NK-92 treated with Interleukin-12 subunit alpha and Interleukin-12 subunit beta, amount 100 ng/mL, for 24 hours (cell line): ENCODE results near the gene TMEM54.

Experiments used
- DNase-seq: peaks from one replicate; lab custom pipeline; 2025; lab: John Stamatoyannopoulos, UW

TMEM54 gene

DNA sequence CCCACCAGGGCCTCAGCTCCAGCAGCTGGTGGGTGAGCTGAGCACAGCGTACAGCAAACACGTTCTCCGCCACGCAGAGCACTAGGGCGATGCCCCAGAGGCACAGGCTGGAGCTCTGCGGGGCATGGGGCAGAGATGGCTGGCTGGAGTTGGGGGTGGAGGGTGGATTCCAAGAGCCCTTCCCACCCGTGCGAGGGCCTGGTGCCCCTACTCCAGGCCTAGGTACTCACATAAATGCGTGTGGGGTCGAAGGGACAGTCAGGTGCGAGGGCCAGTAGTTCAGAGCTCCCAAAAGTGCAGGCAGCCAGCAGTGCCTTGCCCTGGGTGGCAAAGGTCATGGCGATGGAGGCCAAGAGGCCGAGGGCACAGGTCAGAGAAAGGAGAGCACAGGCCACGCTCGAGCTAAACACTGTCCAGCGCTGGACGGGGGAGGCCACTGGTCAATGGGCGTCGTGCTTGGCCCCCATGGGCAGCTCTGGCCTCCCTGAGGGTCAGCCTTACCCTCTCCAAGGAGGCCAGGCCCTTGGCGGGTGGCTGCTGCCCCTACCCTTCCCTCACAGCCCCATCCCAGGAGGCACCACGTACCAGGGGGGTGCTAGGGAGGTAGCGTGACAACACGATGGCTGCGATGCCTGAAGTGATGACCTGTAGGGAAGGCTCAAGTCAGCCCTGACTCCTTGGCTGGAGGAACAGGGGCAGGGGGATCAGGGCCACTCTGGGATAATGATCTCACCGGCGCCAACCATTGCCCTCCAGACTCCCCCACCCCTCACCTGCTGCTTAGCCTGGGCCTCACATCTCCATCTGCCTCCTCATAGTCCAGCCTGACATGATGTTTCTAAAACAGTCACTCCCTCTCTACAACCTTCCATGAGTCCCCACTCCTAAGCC lies 5.6 kb downstream of the TMEM54 start:
- DNase-seq = no peak

DNA sequence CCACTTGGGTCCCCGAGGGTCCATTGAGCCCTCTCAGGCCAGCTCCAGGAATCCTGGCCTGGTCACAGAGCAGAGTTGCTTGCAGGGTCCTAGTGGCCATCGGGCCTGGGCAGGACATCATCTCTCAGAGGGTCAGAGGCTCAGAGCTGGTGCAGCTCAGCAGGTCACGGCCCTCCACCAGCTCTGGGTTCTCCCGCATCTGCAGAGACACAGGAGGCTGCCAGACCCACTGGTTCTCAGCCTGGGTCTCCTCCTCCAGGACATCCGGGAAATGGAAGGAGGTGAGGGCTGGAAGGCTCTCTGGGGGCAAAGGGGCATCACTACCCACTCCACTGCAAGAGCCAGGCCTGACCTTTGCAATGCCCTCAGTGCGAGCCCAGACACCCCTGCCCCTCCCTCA lies 6.5 kb downstream of the TMEM54 start:
- no peak for DNase-seq

DNA sequence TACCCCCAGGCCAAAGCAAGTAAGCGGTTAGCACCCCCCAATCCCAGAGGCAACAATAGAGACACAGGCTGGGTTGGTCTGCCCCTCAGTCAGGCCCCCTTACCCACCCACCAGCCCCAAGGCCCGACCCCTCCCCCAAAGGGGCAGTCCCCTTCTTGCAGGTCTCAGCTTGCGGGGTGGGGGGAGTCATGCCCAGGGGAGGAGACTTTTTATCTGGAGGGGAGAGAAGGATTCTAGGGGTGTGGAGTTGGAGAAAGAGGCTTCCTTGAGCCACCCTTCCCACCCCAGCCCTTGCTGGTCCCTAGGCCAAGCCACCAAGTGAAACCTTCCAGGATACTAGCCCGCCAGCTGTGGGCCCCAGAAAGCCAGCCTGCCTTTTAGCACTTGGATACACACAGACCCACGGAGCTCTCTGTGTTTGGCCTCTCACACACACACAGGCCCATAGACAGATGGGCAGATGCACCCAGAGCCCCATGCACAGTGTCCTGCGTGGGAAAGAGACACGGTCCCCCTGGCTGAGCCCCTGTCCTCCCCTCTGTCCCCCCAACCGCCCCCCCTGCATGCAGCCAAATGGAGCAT lies 7.1 kb downstream of the TMEM54 start:
- no peak for DNase-seq

DNA sequence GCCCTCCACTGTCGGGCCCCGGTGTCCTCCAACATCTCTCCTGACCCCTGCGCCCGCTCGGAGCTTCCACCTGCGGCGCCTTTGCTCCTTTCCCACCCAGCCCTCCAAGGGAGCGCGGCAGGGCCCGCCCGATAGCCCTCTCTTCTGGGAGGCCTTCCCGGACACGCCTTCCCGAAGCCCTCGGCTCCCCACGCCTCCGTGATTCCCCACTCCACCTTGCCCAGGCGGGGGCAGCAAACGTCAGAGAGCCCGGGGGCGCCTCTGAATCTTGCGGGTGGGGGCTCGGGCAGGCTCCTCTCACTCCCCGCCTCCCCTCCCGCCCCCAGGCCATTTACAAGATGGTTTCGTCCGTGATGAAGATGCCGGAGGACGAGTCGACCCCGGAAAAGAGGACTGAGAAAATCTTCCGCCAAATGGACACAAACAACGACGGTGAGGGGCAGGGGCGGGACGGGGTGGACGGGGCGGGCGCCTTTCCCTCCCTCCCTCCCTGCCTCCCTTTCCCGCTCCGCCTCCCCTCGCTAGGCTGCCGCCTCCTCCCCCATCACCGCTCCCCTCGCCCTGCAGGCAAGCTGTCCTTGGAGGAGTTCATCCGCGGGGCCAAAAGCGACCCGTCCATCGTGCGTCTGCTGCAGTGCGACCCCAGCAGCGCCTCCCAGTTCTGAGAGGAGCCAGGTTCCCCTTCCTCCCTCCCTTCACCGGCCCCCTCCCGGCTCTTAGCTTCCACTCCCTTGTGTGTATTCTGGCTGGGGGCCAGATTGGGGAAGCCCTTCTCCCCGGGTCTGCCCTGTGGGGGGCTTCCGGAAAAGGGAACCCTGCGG lies 7.8 kb downstream of the TMEM54 start:
- no peak for DNase-seq

DNA sequence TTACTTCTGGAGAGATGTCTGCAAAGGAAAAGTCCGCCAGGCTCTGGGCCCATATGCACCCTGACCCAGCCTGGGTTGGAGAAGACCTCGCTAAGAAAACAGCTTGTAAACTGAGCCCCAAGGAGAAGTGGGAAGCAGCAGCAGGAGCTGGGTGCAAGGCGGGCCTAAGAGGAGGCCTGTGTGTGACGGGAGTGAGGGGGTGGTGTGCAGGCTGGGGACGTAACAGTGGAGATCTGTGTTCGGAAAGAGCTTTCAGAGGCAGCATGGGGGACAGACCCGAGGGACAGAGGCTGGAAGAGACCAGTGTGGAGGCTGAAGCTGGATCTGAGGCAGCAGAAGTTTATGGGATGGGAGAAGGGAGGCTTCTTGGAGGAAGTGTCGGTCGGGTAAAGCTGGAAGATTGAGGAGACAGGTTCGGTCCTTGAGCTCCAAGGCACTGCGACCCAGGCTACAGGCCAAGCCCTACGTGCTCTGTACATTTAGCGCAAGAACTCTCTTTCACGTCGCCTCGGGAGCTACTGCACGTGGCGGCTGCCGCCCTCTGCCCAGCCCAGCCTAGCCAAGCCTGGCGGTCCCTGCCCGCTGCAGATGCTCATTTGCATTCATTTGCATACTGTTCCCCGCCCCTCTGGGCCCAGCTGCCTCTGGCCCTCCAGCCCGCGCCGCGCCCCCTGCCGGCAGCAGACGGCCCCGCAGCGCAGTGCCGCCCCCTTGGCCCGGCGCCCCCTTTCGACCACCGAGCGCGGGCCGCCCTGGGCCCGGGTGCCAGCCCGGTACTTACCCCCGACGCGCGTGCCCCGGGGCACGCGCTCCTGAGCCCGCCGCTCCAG lies 8.6 kb downstream of the TMEM54 start:
- no peak for DNase-seq

DNA sequence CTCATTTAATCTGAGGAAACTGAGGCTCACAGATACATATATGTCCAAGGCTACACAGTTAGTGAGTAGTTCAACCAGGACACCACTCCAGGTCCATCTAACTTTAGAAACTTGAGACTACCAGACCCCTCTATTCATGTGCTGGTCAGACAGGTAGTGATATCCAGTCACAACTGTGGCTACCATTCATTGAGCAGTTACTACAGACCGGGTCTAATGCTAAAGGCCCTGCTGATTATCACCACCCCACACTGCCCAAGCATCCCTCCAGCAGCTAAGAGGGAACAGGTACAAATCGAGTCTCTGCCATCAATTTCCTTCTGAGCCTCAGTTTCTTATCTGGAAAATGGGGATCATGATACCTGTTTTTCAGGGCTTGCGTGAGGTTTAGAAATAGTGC lies 9.6 kb downstream of the TMEM54 start:
- DNase-seq = no peak

DNA sequence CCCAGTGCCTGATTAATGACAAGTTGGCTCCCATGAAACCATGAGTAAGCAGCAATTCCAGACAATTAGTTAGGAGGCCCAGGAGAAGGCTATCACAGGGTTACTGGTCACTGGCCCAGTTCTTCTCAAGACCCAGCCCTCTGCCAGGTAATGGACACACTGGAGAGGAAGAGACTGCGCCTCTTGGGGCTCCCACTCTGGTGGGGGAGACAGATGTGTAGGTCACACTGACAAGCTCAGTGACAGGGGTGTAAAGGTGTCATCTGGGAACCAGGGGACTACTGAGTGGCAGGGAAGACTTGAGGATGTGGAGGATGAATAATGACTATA lies 10.0 kb downstream of the TMEM54 start:
- no peak for DNase-seq

DNA sequence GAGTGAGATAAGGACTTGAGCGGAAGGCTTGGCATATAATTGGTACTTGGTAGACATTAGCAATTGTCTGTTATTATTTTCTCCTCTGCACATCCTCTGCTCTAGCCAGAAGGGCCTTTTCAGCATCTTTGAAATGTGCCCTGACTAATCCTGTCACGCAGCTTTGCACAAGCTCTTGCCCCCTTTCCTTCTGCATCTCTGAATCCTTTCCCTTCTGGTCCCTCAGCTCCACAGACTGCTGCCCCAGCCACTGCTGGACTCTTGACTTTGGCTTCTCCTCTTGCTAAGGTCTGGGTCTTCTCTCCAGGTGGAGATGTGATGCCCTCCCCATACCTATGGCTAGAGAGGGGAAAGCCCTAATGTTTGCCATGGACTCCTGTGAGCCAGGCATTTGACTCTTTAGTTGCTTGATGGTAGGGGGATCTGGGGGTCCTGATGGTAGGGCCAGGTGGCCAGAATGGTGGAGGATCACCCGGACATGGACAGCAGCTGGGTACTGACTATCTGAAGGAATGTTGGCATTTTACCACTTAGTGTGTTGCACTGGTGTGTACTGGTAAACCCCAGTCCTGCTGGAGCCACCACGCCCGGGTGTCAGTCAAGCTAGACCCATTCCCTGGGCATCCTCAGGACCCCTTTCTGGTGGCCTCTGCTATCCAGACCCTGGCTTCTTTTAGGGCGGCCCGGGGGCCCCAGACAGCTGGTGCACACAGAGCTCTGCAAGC lies 10.5 kb downstream of the TMEM54 start:
- DNase-seq = no peak

DNA sequence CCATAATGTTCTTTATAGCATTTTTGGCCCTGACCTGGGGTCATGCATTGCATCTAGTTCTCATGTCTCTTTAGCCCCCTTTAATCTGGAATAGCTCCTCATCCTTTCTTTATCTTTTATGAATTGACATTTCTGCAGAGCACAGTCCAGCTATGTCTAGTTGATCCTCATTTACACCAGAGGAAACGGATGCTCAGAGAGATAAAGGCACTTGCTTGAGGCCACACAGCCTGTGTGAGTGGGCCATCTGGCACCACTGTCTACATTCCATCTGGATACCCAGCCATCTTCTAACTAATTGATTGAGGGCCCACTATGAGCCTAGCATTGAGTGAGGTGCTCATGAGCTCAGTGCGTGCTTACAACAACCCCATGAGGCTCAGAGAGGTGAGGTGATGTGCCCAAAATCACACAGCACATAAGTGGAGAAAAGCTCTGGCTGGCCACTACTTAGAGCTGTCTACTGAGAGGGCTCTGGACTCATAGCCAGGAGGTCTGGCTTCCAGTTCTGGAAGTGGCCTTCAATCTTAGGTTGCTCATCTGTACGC lies 11.4 kb downstream of the TMEM54 start:
- no peak for DNase-seq

DNA sequence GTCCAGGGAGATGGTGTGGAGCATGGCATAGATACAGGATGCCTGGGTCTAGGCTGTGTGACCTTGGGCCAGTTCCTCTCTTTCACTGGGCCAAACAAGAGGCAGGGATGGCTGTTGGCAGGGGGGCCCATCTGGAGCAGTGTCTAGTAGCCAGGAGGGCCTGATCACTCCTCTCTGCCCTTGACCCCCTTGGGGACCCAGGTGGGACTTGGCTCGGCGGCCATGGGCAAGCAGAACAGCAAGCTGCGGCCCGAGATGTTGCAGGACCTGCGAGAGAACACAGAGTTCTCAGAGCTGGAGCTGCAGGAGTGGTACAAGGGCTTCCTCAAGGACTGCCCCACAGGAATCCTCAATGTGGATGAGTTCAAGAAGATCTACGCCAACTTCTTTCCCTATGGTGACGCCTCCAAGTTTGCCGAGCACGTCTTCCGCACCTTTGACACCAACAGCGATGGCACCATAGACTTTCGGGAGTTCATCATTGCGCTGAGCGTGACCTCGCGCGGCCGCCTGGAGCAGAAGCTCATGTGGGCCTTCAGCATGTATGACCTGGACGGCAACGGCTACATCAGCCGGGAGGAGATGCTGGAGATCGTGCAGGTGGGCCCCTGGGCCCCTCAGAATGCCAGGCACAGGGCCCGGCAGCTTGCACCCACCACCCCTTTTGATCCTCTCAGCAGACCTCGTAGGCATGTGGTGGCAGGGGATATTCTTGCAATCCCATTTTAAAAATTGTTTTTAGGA lies 12.3 kb downstream of the TMEM54 start:
- no peak for DNase-seq

DNA sequence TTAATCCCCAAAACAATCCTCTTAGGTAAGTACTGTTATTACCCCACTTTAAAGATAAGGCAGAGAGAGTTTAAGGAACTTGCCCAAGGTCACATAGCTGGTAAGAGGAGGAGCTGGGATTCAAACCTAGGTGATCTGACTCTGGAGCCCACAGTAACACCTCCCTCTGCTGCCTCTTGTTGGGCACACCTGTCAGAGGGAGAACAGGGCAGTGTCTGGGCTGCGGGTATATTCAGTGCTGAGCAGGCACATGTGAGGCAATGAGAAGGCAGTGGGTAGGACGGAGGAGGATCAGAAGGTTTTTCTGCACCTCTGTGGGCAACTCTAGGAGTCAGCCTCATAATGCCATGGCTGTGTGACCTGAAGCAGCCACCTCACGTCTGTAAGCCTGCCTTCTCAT lies 13.1 kb downstream of the TMEM54 start:
- no peak for DNase-seq

DNA sequence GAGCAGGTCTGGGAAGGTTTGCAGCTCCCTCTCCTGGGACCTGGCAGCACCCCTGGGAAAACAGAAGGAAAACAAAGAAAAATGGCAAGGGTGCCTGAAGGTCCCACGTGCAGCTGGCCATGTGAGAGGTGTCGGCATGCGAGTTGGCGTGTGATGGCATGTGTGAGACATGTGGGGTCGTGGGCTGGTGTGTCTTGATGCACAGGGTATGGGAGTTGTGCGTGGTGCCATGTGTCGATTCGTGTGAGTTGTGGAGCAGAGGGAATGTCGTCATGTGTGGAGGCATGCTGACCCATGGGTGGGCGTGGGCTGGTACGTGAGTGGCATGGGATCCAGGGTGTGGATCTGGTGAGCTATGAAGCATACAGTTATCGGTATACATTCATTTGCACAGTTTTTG lies 13.6 kb downstream of the TMEM54 start:
- no peak for DNase-seq

DNA sequence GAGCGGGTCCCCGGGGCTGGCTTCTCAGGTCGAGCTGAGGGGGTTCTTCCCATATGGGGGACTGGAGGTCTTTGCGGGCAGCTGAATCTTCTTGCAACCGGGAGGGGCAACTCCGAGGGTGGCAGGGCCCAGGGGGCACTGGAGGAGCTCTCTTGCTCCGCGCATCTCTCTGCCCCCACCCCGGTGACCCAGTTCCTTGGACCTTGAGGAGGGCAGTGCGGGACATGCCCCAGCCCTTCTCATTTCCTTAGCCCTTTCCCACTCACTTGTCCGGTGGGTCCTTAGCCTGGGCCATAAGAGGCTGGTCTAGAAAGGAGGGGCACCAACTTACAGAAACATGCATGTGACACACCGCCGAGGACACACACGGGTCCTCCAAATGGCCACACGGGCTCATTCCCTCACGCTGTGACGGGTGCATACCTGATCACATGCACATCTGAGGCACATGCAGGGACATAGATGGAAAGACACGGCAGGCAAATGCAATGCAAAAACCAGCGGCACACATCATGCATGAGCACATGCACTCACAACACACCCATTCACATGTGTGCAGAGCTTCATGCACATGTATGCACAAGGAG lies 14.3 kb downstream of the TMEM54 start:
- no peak for DNase-seq

DNA sequence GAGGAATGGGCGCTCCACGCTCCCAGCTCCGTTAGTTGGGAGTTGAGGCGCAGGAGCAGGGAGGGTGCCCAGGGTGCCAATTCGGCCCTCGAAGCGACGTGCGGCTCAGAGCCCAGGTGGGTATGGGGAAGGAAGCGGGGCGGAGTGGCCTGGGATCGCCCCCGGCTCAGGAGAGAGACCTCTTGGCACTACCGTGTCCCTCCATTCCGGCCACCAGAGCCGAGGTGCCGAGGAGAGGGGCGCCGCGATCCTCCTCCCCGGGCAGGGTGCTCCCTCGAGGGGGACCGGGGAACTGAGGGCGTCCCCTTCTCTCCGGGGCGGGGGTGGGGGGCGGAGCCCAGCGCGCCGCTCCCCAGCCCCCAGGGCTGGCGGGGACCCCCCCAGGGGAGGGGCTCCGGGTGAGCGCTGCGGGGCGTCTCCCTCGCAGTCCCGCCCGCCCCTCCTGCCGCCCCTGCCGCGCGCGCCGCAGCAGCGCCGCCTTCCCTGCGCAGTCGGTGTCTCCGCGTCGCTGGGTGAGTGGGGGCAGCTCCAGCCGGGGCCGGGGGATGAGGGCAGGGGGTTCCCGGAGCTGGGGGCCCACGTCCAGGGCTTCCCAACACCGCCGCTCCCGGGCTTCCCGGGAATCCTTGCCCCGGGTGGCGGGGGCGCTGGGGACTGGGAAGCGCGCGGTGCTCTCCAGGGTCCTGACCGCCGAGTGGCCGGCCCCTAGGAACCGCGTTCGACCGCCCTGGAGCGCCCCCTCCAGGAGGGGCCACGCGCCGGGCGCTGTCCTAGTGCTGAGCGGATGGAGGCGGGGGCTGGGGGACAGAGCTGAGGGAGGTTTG lies 15.0 kb downstream of the TMEM54 start, which contains the start of gene HPCA:
Gene HPCA, plus strand, starts transcription at position 488 of the 824 bp plus-strand sequence. CDS start 2,408 bp downstream, outside the sequence.
- DNase-seq = no peak

DNA sequence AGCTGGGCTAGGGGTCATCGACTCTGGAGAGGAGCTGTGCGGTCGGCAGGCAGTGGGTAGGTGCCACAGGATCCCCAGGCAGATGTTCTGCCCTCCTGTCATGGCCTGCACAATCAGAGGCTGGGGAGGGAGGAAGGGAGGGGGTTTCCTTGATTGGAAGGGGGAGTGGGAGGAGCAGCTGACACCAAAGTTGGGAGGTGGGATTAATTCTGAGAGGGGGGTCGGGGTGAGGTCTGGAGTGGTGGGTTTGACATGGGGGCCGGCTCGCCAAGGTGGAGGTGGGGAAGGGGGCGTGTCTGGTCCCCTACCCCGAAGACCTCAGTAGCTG lies 15.5 kb downstream of the TMEM54 start:
- no peak for DNase-seq

DNA sequence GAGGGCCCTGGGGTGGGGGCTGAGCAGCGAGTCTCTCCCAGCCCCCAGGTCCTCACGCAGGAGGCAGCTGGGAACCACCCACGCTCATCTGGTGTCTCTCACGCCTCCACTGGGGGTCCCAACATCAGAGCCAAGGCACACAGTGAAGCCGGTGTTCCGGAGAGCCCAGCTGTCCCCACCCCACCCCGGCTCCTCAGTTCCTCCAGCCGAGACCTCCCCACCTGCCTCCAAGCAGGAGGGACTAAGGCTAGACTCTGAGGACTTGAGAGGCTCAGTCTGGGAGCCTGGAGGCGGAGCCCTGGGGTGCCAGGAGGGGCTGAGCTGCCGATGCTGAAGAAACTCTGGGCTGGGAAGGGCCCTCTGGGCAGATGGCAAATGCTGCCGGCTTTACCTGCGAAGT lies 16.5 kb downstream of the TMEM54 start:
- no peak for DNase-seq

DNA sequence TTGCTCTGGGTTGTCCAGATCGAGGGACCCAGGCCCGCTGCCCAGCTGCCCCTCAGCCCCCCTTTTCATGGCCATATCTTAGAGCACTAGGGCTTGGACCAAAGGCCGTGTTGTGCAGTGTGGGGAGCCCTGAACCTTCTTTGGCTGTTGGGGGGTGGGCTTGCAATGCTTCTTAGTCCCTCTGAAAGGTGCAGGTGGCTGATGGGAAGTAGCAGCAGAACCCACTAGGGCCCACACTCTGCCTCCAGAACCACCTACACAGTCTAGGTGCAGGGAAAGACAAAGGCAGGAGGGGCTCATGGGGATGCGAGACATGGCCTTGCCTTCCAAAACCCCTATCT lies 17.2 kb downstream of the TMEM54 start:
- DNase-seq = no peak

DNA sequence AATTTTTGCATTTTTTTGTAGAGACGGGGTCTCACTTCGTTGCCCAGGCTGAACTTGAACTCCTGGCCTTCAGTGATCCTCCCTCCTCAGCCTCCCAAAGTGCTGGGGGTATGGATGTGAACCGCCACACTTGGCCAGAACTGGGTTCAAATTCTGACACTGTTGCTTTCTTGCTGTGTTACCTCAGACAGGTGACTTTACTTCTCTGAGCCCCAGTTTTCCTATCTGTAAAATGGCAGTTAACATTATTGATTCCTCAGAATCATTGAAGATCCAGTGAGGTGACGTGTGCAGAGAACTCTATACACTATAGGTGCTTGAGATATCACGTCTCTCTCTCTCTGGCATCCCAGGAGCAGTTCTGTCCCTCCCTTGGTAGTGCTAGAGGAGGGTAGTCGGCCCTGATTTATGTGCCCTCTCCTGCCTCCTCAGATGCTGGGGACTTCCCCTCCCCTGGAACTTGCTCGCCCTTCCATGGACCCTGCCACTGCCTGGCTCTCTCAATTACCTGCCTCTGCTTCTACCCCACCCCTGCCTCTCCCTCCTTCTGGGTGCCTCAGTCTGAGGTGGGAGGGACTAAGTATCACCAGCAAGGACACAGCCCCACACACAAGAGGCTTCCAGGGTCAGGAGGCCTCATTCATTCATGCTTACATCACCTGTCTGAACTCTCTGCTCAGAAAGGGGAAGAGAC lies 17.7 kb downstream of the TMEM54 start:
- DNase-seq = no peak
